HEK293 (cell line): ENCODE measurements around the gene CDKAL1.
A peak's percentile ranks its signal among the peaks of the same experiment; 100 is the strongest.

Experiments
- CTCF ChIA-PET: fragments of 350-600 bp; formaldehyde crosslinking; extraction: SDS; loops from one replicate; lab custom pipeline; 2021; ENCODE audit warnings: antibody characterized with exemption; lab: Yijun Ruan, JAX
- POLR2A ChIA-PET: fragments of 300-600 bp; formaldehyde crosslinking; extraction: SDS; loops from one replicate; lab custom pipeline; 2020; ENCODE audit warnings: antibody characterized with exemption, inconsistent platforms; lab: Yijun Ruan, JAX
- H3K27ac ChIP-seq: fragments of 200-500 bp; sonication (Bioruptor generic); 2 replicates; pipeline ENCODE4 v1.5.1; 2014; ENCODE audit warnings: low read depth, low read length, control low read depth, inconsistent platforms; ENCODE audit errors: extremely low read depth
- H3K36me3 ChIP-seq, 2 experiments: fragments of 200-500 bp in 1 of 2; sonication (Bioruptor generic) in 1 of 2; 1 replicate in 1 of 2; 2 replicates in 1 of 2; pipeline ENCODE4 v1.5.1; 2014 to 2017; ENCODE audit warnings: inconsistent platforms in 2 of 2, low read length in 2 of 2; ENCODE audit not compliant: control insufficient read depth in 2 of 2, insufficient read depth in 1 of 2
- H3K4me1 ChIP-seq: fragments of 200-500 bp; sonication (Bioruptor generic); 2 replicates; pipeline ENCODE4 v1.5.1; 2014; ENCODE audit warnings: mild to moderate bottlenecking, low read length, inconsistent platforms; ENCODE audit not compliant: control insufficient read depth, insufficient read depth
- H3K4me3 ChIP-seq: 2 replicates; pipeline ENCODE4 v1.5.1; 2011; ENCODE audit warnings: low read depth, mild to moderate bottlenecking, control low read depth, low read length, moderate library complexity
- H3K9me3 ChIP-seq: fragments of 200-500 bp; sonication (Bioruptor generic); 2 replicates; pipeline ENCODE4 v1.5.1; 2014; ENCODE audit warnings: low read depth, low read length, inconsistent platforms; ENCODE audit not compliant: control insufficient read depth, insufficient read depth
- ELK4 ChIP-seq: IDR thresholded peaks from 2 replicates; pipeline ENCODE4 v1.6.1; 2011; ENCODE audit warnings: mild to moderate bottlenecking, low read depth, low read length, borderline replicate concordance
- GLI4 ChIP-seq: fragments of 450-650 bp; formaldehyde crosslinking; IDR thresholded peaks from 2 replicates; pipeline ENCODE4 v1.5.1; 2016; ENCODE audit warnings: missing biosample characterization, missing genetic modification characterization
- GLIS2 ChIP-seq: fragments of 450-650 bp; formaldehyde crosslinking; IDR thresholded peaks from 2 replicates; pipeline ENCODE4 v1.5.1; 2016; ENCODE audit warnings: missing biosample characterization, missing genetic modification characterization
- RBAK ChIP-seq: fragments of 450-650 bp; formaldehyde crosslinking; IDR thresholded peaks from 2 replicates; pipeline ENCODE4 v1.5.1; 2016; ENCODE audit warnings: missing biosample characterization, missing genetic modification characterization
- SCRT2 ChIP-seq: fragments of 450-650 bp; formaldehyde crosslinking; IDR thresholded peaks from 2 replicates; pipeline ENCODE4 v1.5.1; 2016; ENCODE audit warnings: missing biosample characterization, missing genetic modification characterization
- SP7 ChIP-seq: fragments of 450-650 bp; formaldehyde crosslinking; IDR thresholded peaks from 2 replicates; pipeline ENCODE4 v1.5.1; 2016; ENCODE audit warnings: missing biosample characterization, missing genetic modification characterization
- ZBTB1 ChIP-seq: fragments of 450-650 bp; formaldehyde crosslinking; IDR thresholded peaks from 2 replicates; pipeline ENCODE4 v1.5.1; 2016; ENCODE audit warnings: missing biosample characterization, missing genetic modification characterization
- ZBTB6 ChIP-seq: fragments of 450-650 bp; formaldehyde crosslinking; IDR thresholded peaks from 2 replicates; pipeline ENCODE4 v1.5.1; 2017; ENCODE audit warnings: missing biosample characterization, missing genetic modification characterization
- ZNF112 ChIP-seq: fragments of 450-650 bp; formaldehyde crosslinking; IDR thresholded peaks from 2 replicates; pipeline ENCODE4 v1.5.0; 2017; ENCODE audit warnings: missing biosample characterization, missing genetic modification characterization
- ZNF140 ChIP-seq: fragments of 450-650 bp; formaldehyde crosslinking; IDR thresholded peaks from 2 replicates; pipeline ENCODE4 v1.5.1; 2016; ENCODE audit warnings: missing biosample characterization, missing genetic modification characterization
- ZNF2 ChIP-seq: fragments of 450-650 bp; formaldehyde crosslinking; IDR thresholded peaks from 2 replicates; pipeline ENCODE4 v1.5.1; 2016; ENCODE audit warnings: missing biosample characterization, missing genetic modification characterization
- ZNF324 ChIP-seq: fragments of 450-650 bp; formaldehyde crosslinking; IDR thresholded peaks from 2 replicates; pipeline ENCODE4 v1.5.1; 2016; ENCODE audit warnings: missing biosample characterization, missing genetic modification characterization
- ZNF473 ChIP-seq: fragments of 450-650 bp; formaldehyde crosslinking; IDR thresholded peaks from 2 replicates; pipeline ENCODE4 v1.5.1; 2017; ENCODE audit warnings: missing biosample characterization, missing genetic modification characterization
- ZNF514 ChIP-seq: fragments of 450-650 bp; formaldehyde crosslinking; IDR thresholded peaks from 2 replicates; pipeline ENCODE4 v1.5.1; 2016; ENCODE audit warnings: missing biosample characterization, missing genetic modification characterization
- ZNF561 ChIP-seq: fragments of 450-650 bp; IDR thresholded peaks from 2 replicates; pipeline ENCODE4 v1.5.1; 2018; ENCODE audit warnings: missing biosample characterization, missing genetic modification characterization, borderline replicate concordance
- ZNF621 ChIP-seq: fragments of 450-650 bp; formaldehyde crosslinking; IDR thresholded peaks from 2 replicates; pipeline ENCODE4 v1.5.1; 2017; ENCODE audit warnings: missing biosample characterization, missing genetic modification characterization
- ZNF660 ChIP-seq: fragments of 450-650 bp; IDR thresholded peaks from 2 replicates; pipeline ENCODE4 v1.5.1; 2018; ENCODE audit warnings: missing biosample characterization, mild to moderate bottlenecking, missing genetic modification characterization
- ZNF664 ChIP-seq: fragments of 450-650 bp; formaldehyde crosslinking; IDR thresholded peaks from 2 replicates; pipeline ENCODE4 v1.5.1; 2016; ENCODE audit warnings: missing biosample characterization, missing genetic modification characterization
- ZNF76 ChIP-seq: fragments of 450-650 bp; formaldehyde crosslinking; IDR thresholded peaks from 2 replicates; pipeline ENCODE4; 2016; ENCODE audit warnings: low read depth, missing biosample characterization, missing genetic modification characterization, borderline replicate concordance
- ZNF785 ChIP-seq: fragments of 450-650 bp; formaldehyde crosslinking; IDR thresholded peaks from 2 replicates; pipeline ENCODE4 v1.5.1; 2016; ENCODE audit warnings: missing biosample characterization, missing genetic modification characterization
- ZSCAN16 ChIP-seq: fragments of 450-650 bp; formaldehyde crosslinking; IDR thresholded peaks from 2 replicates; pipeline ENCODE4 v1.5.1; 2016; ENCODE audit warnings: missing biosample characterization, missing genetic modification characterization
- TF ChIP-seq, protein P1 (sequence below): fragments of 450-650 bp; formaldehyde crosslinking; IDR thresholded peaks from 2 replicates; pipeline ENCODE4 v1.5.1; 2016; ENCODE audit warnings: missing biosample characterization, missing genetic modification characterization

CDKAL1 gene

DNA sequence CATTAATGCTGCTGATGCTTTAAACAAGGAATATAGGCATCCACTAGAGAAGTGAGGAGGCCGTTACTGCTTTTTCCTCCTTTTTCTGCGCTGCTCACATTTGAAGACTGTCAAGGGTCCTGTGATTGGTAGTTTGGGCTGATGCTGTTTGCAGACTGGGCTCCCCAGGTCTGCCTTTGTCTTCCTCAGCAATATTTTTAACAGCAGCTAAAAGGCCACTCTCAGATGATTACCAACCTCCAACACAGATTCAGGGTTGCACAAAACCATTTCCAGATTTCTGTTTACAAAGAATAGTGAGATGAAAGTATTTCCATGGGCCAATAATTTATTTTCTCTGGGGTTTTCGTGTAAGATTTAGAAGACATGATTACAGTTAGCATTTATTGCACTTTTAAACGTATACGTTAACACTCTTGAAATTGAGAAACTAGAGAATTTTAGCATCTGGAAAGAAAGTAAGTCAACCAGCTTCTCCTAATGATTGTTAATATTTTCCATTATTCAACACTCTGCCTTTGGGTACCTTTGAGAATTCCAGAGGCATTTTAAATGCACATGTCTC lies 584.0 kb downstream of the CDKAL1 start:
- Histone ChIP-seq H3K36me3 (no peaks in the 10 kb centered on the region), H3K4me1 (peaks cover 4% of the 10 kb centered on the region; the same call in 1 of the 2 replicates), H3K27ac (no peak overlapping the region), H3K9me3 (no peaks in the 10 kb centered on the region), H3K4me3 (no peak overlapping the region)
- POLR2A ChIA-PET, result no interaction called here
- CTCF ChIA-PET, result interaction anchor here (0.7 kb wide), 1 partner anchor 206 kb away, joined by 3 read pairs; no protein-coding TSS in a partner anchor
- TF ChIP-seq RBAK (tag by site-specific recombination) (no peak), ZSCAN16 (no peak), ZNF660 (tag by site-specific recombination) (no peak), ZNF561 (tag by site-specific recombination) (no peak), ZBTB6 (tag by site-specific recombination) (no peak), ZNF473 (tag by site-specific recombination) (no peak), ZNF76 (tag by site-specific recombination) (no peak), ZNF785 (tag by site-specific recombination) (no peak), GLIS2 (no peak), ZNF324 (no peak)

GRCh38 chr6:21121636-21122136 lies 587.4 kb downstream of the CDKAL1 start:
- TF ChIP-seq RBAK (tag by site-specific recombination) (no peak), ZNF140 (no peak), ZNF2 (tag by site-specific recombination) (no peak), SP7 (tag by site-specific recombination) (no peak), ZNF514 (no peak), ELK4 (no peak), ZBTB1 (no peak)
- POLR2A ChIA-PET, result no interaction called here
- CTCF ChIA-PET, result no interaction called here

GRCh38 chr6:21123507-21124436 lies 589.5 kb downstream of the CDKAL1 start:
- CTCF ChIA-PET, result interaction anchor here (0.6 to 0.7 kb wide), 3 partner anchors 26 to 149 kb away, joined by 3 to 6 read pairs (median 3); no protein-coding TSS in a partner anchor
- POLR2A ChIA-PET, result interaction anchor here (0.6 kb wide), 1 partner anchor 32 kb away, joined by 4 read pairs; no protein-coding TSS in a partner anchor
- H3K9me3 ChIP-seq, result no peaks in the 10 kb centered on the region

More at GRCh38 chr6:21121636-21122136, 587.4 kb downstream of the CDKAL1 start:
- Histone ChIP-seq H3K36me3 (no peaks in the 10 kb centered on the region), H3K4me1 (no peaks in the 10 kb centered on the region), H3K9me3 (no peaks in the 10 kb centered on the region), H3K4me3 (no peak overlapping the region), H3K27ac (no peak overlapping the region)

More at GRCh38 chr6:21123507-21124436, 589.5 kb downstream of the CDKAL1 start:
- H3K36me3 ChIP-seq, result no peaks in the 10 kb centered on the region
- no peak overlapping the region for H3K4me3 ChIP-seq
- no peak overlapping the region for H3K27ac ChIP-seq
- H3K4me1 ChIP-seq, result no peaks in the 10 kb centered on the region
- TF ChIP-seq ZNF664, result no peak
- peak; percentile 37; the same call in 1 of the 2 replicates for TF ChIP-seq SCRT2
- TF ChIP-seq, protein P1, sequence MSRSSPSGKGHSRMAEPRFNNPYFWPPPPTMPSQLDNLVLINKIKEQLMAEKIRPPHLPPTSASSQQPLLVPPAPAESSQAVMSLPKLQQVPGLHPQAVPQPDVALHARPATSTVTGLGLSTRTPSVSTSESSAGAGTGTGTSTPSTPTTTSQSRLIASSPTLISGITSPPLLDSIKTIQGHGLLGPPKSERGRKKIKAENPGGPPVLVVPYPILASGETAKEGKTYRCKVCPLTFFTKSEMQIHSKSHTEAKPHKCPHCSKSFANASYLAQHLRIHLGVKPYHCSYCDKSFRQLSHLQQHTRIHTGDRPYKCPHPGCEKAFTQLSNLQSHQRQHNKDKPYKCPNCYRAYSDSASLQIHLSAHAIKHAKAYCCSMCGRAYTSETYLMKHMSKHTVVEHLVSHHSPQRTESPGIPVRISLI (tag by site-specific recombination), result no peak
- TF ChIP-seq GLI4 (tag by site-specific recombination), result no peak
- TF ChIP-seq ZNF621 (tag by site-specific recombination), result no peak
- no peak for TF ChIP-seq ZNF112
